Renal cortical epithelial cell (primary cell): ENCODE results near the gene ABCA13. TPM values are rescaled to one million over a fixed set of nuclear protein-coding genes. Genes with fewer than 3 reads are reported as not detected.

ENCODE experiments used
- DNase-seq: peaks from one replicate; pipeline ENCODE4 v3.0.0-alpha.2; 2011; ENCODE audit warnings: low read depth
- total RNA-seq: library from RNA; depleted of rRNA; stranded (reverse); fragments of >200 nt; gene quantifications from 2 replicates; pipeline ENCODE4 v1.2.3, GENCODE V29; 2014

ABCA13 gene
- total RNA-seq, 1 donor from 2014 or later: 0.45 TPM

DNA sequence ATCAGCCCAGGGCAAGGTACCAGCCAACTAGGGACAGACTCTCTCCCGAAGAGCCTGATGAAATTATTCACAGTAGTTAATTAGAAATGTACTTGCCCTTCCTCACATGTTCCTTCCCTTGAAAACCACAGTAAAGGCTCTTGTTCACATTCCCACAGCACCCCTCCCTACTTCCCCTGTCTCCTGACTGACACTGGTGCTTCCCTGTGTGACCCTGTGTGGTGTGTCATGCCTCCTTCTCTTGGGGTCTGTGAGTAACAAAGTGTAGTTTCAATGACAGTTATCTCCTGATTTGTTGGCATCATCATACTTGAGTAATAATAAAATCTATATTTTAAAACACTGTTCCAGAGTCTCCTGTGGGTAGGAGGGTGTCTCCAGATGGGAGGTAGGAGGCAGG lies 209.7 kb downstream of the ABCA13 start:
- DNase-seq: no peak

DNA sequence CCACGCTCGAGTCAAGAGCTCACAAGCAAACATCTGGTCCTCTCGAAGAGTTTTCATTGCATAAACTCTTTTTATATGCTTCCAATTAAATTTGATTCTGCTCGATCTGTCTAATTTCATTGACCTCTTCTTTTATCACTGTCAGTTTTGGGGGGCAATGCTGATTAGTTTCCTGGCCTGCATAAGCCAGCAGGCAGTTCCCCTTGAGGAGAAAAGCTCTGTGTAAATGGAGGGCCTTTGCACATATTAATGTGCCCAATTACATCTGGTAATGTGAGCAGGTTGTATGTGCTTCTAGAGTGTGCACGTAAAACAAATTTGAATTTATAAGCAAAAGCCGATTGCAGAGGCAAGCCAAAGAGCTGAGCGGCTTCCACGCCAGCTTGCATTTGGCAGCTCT lies 210.3 kb downstream of the ABCA13 start:
- DNase-seq: no peak

DNA sequence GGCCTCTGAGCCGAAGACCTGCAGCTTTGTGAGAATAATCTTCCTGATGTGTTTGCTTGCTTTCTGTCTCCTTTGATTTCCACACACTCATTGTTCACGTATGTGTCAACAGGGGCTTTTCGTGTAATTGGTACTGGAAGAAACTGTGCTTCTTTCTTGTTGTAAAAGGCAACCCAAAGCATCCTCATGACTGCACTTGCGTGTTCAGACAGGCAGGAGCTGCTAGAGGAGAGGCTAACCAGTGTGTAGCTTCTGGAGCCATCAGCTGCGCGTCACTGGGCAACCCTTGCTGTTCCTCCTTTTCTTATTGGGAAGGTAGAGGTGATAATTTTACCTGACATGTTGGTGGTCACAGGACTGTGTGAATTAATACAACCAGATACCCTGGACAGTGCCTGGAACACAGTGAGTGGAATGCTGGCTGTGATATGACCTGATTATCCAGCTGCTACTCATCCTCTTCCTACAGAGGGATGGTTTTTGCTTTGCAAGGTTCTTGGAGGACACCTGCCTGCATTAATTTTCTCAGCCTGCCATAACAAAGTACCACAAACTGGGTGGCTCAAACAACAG lies 213.0 kb downstream of the ABCA13 start:
- DNase-seq: no peak

GRCh38 chr7:48387932-48388331 lies 216.7 kb downstream of the ABCA13 start:
- no peak for DNase-seq

GRCh38 chr7:48388911-48389310 lies 217.7 kb downstream of the ABCA13 start:
- DNase-seq: no peak

DNA sequence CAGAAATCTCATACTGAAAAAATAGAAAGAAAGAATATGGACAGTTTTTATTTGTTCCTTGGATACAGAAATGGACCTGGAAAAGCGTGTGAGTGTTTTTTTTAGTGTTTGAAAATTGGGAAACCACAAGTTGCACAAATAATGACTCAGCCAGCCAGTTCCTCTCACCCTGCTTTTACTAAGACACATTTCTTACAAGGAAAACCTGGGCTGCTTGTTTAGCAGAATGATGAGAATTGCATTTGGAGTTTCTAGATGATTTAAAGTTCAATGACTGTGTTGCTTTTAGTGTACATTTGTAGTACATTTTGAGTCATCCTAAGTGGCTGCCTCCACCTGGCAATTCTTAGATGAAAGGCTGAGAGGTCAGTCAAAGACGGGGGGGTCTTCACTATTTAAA lies 218.7 kb downstream of the ABCA13 start:
- peak; percentile 69 for DNase-seq

DNA sequence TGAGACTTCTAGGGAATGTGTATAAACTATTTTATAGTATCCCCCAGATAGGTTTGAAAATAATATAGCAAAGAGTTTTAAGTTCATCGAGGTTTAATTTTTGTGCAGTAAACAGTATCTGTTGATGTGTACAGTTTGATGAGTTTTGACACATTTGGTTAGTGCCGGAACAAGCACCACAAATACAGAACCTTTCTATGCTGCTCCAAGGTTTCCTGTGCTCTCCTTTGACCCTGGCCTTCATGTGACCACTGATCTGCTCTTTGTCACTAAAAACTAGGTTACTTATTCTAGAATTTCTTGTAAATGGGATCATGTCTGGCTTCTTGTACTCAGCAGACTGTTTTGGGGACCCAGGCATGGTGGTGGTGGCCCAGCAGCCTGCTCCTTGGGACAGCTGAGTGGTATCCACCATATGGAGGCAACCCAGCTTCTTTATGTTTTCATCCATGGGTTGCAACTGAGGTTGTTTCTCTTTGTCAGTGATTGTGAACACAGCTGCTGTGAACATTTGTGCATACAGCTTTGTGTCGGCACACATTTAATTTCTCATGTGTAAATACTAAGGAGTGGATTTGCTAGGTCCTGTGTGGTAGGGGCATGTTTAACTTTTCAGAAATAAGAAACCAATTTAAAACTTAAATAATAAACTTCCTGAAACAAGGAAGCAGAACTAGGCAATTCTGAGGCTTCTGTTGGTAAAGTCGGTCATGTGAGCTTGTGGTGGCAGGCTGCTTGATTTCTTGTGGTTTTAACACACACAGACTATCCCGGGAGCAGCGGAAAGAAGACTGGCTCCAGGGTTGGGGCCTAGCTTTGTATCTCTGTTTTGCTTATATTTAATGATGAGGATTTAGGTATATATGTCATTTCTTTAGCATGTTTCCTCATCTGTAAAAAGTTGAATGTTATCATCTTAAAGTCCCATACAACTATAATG lies 219.4 kb downstream of the ABCA13 start:
- no peak for DNase-seq

- no peak for DNase-seq
Measured at GRCh38 chr7:48398191-48398590, 226.9 kb downstream of the ABCA13 start.

- no peak for DNase-seq
Measured at GRCh38 chr7:48402721-48403120, 231.5 kb downstream of the ABCA13 start.

- no peak for DNase-seq
Measured at GRCh38 chr7:48408731-48409130, 237.5 kb downstream of the ABCA13 start.

DNA sequence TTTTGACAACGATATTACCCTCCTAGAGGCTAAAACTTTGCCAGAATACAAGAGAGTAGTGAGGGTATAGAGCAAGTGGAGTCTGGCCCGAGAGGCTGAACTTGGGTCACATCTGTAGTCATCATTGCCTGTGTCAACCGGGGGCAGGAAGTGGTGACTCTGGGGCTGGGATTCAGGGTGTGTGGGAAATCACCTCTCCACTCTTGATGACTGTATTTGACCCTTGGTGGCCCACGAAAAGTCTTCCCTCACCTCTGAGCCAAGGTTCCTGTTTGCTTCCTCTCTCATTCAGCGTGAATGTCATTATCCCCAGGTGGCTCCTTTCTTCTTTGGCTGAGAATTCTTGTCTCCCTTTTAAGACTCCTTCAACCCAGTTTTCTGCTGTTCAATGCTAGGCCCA lies 240.4 kb downstream of the ABCA13 start:
- DNase-seq: no peak

GRCh38 chr7:48414011-48414732 lies 242.9 kb downstream of the ABCA13 start:
- DNase-seq: no peak

DNA sequence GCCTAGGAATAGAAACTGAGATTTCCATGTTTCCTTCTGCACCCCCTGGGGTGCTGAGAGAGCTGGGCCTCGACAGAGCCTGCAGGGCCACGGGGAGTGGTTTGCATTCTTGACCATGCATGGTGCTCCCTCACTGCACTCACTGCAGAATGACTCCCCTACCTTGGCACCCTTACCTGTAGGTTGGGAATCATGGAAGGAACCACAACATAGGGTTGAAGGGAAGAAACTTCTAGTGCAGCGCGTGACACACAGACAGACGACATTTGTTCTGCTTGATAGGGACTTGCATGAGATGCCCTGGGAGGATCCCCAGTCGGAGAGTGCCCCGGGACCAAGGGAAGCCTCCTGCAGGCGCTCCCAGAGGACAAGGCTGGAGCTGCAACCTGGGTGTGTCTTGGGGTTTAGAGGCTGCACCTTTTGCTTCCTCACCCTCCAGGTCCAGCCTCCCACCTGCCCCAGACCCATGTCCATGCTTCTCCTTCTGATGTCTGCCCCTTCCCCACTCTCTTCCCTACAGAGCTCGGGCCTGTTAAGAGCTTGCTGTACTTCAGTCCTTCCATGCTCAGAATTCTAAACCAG lies 245.2 kb downstream of the ABCA13 start:
- no peak for DNase-seq

- no peak for DNase-seq
Measured at GRCh38 chr7:48419401-48419800, 248.1 kb downstream of the ABCA13 start.

DNA sequence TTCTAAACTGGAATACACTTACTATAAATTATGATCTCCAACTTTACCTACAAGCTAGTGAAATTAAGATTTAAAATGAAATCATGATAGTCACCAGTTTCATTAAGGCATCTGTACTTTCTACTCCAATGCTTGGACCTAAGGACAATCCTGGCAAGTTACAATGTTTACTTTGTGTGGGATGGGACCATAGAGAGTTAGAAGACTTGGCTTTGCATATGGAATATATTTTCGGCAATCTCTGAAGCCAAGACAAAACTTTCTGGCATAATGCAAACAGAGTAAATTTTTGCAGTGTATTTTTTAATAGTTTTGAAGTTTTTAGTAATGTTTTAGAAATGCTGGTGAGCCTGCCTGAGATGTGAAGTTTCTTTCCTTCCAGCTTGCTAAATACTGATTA lies 248.9 kb downstream of the ABCA13 start:
- DNase-seq: no peak

DNA sequence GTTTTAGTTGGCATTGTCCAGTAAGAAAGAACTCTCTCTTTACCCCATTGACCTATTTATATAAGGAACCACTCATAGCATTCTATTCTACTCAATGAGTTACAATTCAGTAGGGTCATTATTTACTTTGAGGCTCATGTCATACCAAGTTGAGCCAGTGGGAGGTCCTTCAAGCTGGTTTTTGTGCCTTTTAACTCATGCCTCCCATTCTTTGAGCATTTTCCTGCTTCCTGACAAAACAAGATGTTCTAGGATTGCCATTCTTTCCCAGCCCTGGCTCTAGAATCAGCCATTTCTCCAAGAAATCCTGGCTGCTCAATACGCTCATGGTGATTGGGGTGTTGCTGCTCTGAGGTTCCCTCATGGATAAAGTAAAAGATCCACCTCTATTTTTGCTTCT lies 250.1 kb downstream of the ABCA13 start:
- peak; percentile 22 for DNase-seq

DNA sequence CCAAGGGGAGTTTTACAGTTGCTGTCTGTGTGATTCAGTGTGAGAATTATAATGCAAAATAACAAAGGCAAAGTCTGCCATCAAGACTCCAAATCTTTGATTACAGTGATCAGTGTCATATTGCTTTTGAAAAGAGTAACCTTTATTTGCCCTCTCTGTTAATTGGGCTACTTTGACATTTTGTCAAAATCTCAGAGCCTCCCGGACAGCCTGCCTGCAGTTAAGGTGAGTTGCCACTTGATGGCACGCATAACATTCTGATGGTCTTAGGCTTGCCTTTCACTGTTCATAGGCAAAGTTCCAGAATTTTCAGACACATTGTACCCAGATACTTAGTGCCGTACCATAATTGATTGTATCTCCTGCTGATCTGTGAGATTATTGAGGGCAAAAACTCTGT lies 253.5 kb downstream of the ABCA13 start:
- no peak for DNase-seq

GRCh38 chr7:48426331-48426965 lies 255.2 kb downstream of the ABCA13 start:
- no peak for DNase-seq

- peak; percentile 67 for DNase-seq
Measured at GRCh38 chr7:48426966-48427555, 255.8 kb downstream of the ABCA13 start.

- DNase-seq: no peak
Measured at GRCh38 chr7:48427671-48428070, 256.4 kb downstream of the ABCA13 start.

- DNase-seq: no peak
Measured at GRCh38 chr7:48428091-48428684, 256.9 kb downstream of the ABCA13 start.
